ENCODE results near the gene CCDC9B. TPM values are rescaled to one million over a fixed set of nuclear protein-coding genes. Genes with fewer than 3 reads are reported as not detected.

The CCDC9B gene
- polyA plus RNA-seq, 2 of the 4 experiments (the other 2 are of a cell fraction): 1.9 to 23.4 TPM

DNA sequence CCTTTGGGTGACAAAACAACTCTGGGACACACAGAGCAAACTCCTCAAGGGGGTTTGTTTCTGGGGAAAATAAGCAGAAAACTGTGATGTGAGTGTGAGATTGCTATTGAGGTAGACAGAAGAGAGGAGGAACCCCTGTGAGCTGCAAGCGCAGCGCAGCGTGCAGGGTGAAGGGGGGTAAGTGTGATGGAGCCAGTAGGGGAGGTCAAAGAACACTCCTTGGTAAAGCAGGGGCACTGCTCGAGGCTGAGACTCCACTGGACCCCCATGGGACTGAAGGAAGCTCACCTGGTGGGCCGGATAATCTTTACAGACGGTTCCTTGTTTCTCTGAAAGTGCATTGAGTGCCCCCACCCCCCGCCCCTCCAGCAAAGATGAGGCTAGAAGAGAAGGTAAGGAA is 9.7 kb downstream of the CCDC9B start:
- WGBS (ENCODE audit: missing lambda C conversion rate): 65% methylated on average over 7 of the region's 7 CpGs
- ATAC-seq: no peak
- ChIA-PET CTCF (interaction anchor here (0.8 to 6.7 kb wide), 5 partner anchors 8 to 91 kb away, joined by 3 to 91 read pairs (median 7); partner anchors contain the start of genes CCDC9B and INAFM2), POLR2A (no interaction called here)
- TF ChIP-seq TFCP2L1 (CRISPR knock-in tag; IDR thresholded peaks at IDR 0.05) (no peak), CBX2 (IDR thresholded peaks at IDR 0.05; ENCODE audit: borderline replicate concordance, low read depth) (no peak), ZSCAN20 (CRISPR knock-in tag; IDR thresholded peaks at IDR 0.05) (no peak), SREBF2 (IDR thresholded peaks at IDR 0.05) (no peak), KDM1A (IDR thresholded peaks at IDR 0.05; ENCODE audit: low read depth) (no peak), NPAS2 (CRISPR knock-in tag; IDR thresholded peaks at IDR 0.05; ENCODE audit: borderline replicate concordance) (no peak), RARB (CRISPR knock-in tag; IDR thresholded peaks at IDR 0.05) (no peak), KDM5A (IDR thresholded peaks at IDR 0.05) (no peak), POLR2AphosphoS2 (conservative IDR thresholded peaks at IDR 0.05; ENCODE audit: low read length) (no peak), ZNF302 (CRISPR knock-in tag; IDR thresholded peaks at IDR 0.05) (no peak), TP53 (CRISPR knock-in tag; IDR thresholded peaks at IDR 0.05) (no peak), EHF (CRISPR knock-in tag; IDR thresholded peaks at IDR 0.05) (no peak), EP300 (IDR thresholded peaks at IDR 0.05) (no peak), MAFK (IDR thresholded peaks at IDR 0.05; ENCODE audit: partially characterized antibody) (no peak), RNF2 (IDR thresholded peaks at IDR 0.05; ENCODE audit: borderline replicate concordance, low read depth) (no peak)
- TF ChIP-seq, protein P1, sequence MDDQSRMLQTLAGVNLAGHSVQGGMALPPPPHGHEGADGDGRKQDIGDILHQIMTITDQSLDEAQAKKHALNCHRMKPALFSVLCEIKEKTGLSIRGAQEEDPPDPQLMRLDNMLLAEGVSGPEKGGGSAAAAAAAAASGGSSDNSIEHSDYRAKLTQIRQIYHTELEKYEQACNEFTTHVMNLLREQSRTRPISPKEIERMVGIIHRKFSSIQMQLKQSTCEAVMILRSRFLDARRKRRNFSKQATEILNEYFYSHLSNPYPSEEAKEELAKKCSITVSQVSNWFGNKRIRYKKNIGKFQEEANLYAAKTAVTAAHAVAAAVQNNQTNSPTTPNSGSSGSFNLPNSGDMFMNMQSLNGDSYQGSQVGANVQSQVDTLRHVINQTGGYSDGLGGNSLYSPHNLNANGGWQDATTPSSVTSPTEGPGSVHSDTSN (IDR thresholded peaks at IDR 0.05): no peak
- TF ChIP-seq, protein P2, sequence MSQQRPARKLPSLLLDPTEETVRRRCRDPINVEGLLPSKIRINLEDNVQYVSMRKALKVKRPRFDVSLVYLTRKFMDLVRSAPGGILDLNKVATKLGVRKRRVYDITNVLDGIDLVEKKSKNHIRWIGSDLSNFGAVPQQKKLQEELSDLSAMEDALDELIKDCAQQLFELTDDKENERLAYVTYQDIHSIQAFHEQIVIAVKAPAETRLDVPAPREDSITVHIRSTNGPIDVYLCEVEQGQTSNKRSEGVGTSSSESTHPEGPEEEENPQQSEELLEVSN (IDR thresholded peaks at IDR 0.05; ENCODE audit: borderline replicate concordance, low read depth): no peak
- Histone ChIP-seq H3K4me1 (no peaks in the 10 kb centered on the region), H3K4me2 (no peak overlapping the region), H3K9me3 (no peaks in the 10 kb centered on the region), H3K27ac (no peak overlapping the region), H3K4me3 (no peak overlapping the region)
- DNase-seq (ENCODE audit: low read depth in 1 of 2, low spot score in 1 of 2): no peak
- FAIRE-seq: no peak

DNA sequence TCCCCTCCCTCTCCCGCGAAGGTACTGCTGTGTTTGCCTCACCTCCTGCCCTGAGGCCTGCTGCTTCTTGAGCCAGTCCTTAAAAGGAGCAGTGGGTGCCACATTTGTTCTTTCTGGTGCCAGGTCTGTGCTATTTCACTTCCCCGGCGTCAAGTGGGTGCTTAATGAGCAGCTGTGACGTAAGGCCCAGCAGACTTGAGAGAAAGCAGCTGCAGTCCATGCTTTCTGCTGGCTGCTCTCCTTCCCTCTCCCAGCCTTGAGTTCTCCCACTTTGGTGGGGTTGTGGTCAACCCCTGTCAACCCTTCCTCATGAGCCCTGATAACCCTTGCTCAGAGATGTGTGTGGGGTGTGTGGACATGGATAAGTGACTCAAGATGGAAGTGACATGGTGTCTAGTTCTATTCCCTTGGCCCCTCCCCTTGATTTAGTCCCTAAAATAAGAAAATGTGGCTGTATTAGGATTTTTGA is 10.3 kb downstream of the CCDC9B start:
- CTCF ChIA-PET: interaction anchor here (1.5 to 6.7 kb wide), 4 partner anchors 9 to 41 kb away, joined by 3 to 91 read pairs (median 16); partner anchors contain the start of genes CCDC9B and INAFM2

GRCh38 chr15:40329804-40330203 is 10.9 kb downstream of the CCDC9B start:
- no peak overlapping the region for H3K4me2 ChIP-seq
- peaks cover 1% of the 10 kb centered on the region; the same call in 1 of the 3 replicates for H3K4me1 ChIP-seq
- H3K27ac ChIP-seq: no peak overlapping the region
- no peak for TF ChIP-seq GATA3 (IDR thresholded peaks at IDR 0.05; ENCODE audit: borderline replicate concordance)
- TF ChIP-seq EHMT2 (IDR thresholded peaks at IDR 0.05; ENCODE audit: low read depth): no peak
- no peak for TF ChIP-seq HOXB13 (CRISPR knock-in tag; IDR thresholded peaks at IDR 0.05; ENCODE audit: low read depth)
- TF ChIP-seq EHF (CRISPR knock-in tag; IDR thresholded peaks at IDR 0.05): no peak
- no peak for TF ChIP-seq ZC3H11A (IDR thresholded peaks at IDR 0.05)
- TF ChIP-seq NR3C1 (IDR thresholded peaks at IDR 0.05): no peak
- TF ChIP-seq NFE2L2 (conservative IDR thresholded peaks at IDR 0.05; ENCODE audit: low read length): no peak
- TF ChIP-seq, protein P3, sequence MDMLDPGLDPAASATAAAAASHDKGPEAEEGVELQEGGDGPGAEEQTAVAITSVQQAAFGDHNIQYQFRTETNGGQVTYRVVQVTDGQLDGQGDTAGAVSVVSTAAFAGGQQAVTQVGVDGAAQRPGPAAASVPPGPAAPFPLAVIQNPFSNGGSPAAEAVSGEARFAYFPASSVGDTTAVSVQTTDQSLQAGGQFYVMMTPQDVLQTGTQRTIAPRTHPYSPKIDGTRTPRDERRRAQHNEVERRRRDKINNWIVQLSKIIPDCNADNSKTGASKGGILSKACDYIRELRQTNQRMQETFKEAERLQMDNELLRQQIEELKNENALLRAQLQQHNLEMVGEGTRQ (IDR thresholded peaks at IDR 0.05): no peak
- no peak for TF ChIP-seq RFX5 (IDR thresholded peaks at IDR 0.05)
- TF ChIP-seq EP300 (IDR thresholded peaks at IDR 0.05): no peak
- H3K9me3 ChIP-seq: no peaks in the 10 kb centered on the region
- CTCF ChIA-PET: interaction anchor here (1.4 to 6.7 kb wide), 6 partner anchors 9 to 55 kb away, joined by 3 to 91 read pairs (median 8); partner anchors contain the start of genes CCDC9B and INAFM2
- DNase-seq (ENCODE audit: low read depth in 1 of 2, low spot score in 1 of 2): no peak
- no peak for FAIRE-seq
- WGBS (ENCODE audit: missing lambda C conversion rate): 89% methylated on average over 7 of the region's 7 CpGs
- H3K4me3 ChIP-seq: no peak overlapping the region
- no peak for ATAC-seq
- POLR2A ChIA-PET: interaction anchor here (4.6 kb wide), 1 partner anchor 11 kb away, joined by 20 read pairs; the partner anchor contains the start of gene CCDC9B

More for the DNA sequence above, 10.3 kb downstream of the CCDC9B start:
- DNase-seq (ENCODE audit: low read depth in 1 of 2, low spot score in 1 of 2) (no peak), ATAC-seq (no peak), FAIRE-seq (no peak)
- H3K4me1 ChIP-seq: no peaks in the 10 kb centered on the region
- TF ChIP-seq ZFP36 (IDR thresholded peaks at IDR 0.05; ENCODE audit: borderline replicate concordance, partially characterized antibody): no peak
- no peak for TF ChIP-seq SREBF2 (IDR thresholded peaks at IDR 0.05)
- TF ChIP-seq EHMT2 (IDR thresholded peaks at IDR 0.05; ENCODE audit: low read depth): no peak
- TF ChIP-seq MAFK (IDR thresholded peaks at IDR 0.05; ENCODE audit: partially characterized antibody): no peak
- TF ChIP-seq ZNF302 (CRISPR knock-in tag; IDR thresholded peaks at IDR 0.05): no peak
- TF ChIP-seq CHD4 (IDR thresholded peaks at IDR 0.05; ENCODE audit: borderline replicate concordance): no peak
- TF ChIP-seq POLR2AphosphoS2 (conservative IDR thresholded peaks at IDR 0.05; ENCODE audit: low read length): no peak
- TF ChIP-seq, protein P2 (IDR thresholded peaks at IDR 0.05; ENCODE audit: borderline replicate concordance, low read depth): no peak
- H3K9me3 ChIP-seq: no peaks in the 10 kb centered on the region
- POLR2A ChIA-PET: interaction anchor here (4.6 kb wide), 1 partner anchor 10 kb away, joined by 20 read pairs; the partner anchor contains the start of gene CCDC9B
- no peak overlapping the region for H3K4me2 ChIP-seq
- H3K4me3 ChIP-seq: no peak overlapping the region
- 94% methylated on average over 5 of the region's 5 CpGs for WGBS (ENCODE audit: missing lambda C conversion rate)
- no peak overlapping the region for H3K27ac ChIP-seq
